HG02884 (cell line): ENCODE data around the gene ABHD16A.

ENCODE experiments used
- ATAC-seq: cut with Tn5 transposase; IDR thresholded peaks from one replicate; pipeline ENCODE4 v1.9.1; 2021; ENCODE audit warnings: mild to moderate bottlenecking, moderate library complexity; ENCODE audit not compliant: unreplicated experiment

ABHD16A gene

DNA sequence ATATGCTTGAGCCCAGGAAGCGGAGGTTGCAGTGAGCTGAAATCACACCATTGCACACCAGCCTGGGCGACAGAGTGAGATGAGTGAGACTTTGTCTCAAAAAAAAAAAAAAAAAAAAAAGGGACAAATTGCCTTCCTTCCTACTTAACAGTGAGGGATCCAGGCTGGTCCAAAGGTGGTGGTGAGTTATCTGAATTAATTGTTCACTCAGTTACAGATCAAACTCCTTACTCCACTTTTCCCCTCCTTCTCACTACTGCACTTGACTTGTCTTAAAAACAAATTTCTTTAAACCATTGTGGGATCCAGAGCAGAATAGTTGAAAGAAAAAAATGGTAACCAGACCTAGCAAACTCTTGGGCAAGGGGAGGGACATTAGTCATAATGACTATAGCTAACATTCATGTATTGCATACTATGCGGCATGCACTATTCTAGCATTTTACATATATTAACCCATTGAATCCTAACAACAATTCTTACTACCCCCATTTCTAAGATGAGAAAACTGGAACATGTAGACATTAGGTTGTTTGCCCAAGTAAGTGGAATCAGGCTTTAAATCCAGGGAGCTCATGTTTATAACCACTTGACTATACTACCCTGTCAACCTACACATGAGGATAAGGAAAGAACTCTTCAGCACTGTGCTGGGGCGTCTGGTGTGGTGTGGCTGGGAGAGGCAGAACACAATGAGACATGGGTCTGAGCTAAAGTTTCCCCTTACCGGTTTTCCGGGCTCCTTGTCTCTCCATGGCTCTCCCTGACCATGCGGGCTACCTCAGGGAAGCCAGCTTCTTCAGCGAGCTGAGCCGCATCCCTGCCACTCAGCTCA lies 39.8 kb downstream of the ABHD16A start:
- ATAC-seq = no peak

DNA sequence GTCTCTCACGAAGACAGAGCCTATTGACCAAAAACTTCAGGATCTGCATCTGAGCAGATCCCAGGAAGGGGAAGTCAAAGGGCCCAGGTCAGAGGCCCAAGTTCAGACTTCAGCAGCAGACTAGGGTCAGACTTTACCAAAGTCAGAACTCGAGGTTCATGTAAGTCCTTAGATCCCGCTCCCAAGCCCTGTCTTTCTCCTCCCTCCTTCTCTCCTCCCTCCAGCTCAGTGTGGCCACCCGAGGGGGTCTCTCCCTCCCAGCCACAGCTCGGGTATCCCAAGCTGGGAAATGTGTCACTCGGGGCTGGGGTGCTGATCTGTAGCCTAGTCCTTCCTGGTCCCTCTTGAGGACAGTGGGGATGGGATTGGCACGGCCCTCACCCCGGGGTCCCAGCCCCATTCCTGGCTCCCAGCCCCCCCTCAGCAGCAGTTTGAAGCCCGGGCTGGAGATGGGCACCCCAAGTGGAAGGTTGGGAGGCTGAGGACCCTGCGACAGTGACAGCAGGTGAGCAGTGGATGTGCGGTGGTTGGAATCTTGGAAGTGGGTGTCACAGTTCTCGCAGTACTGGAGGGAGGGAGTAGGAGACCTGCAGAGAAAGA lies 40.9 kb downstream of the ABHD16A start:
- no peak for ATAC-seq

GRCh38 chr6:31661262-31662123 lies 41.6 kb downstream of the ABHD16A start:
- no peak for ATAC-seq

- ATAC-seq = no peak
These were observed 42.5 kb downstream of the ABHD16A start, which contains the start of gene C6orf47 for GRCh38 chr6:31660381-31661261. TSS of gene C6orf47 (minus strand) at chr6:31660778. CDS start at chr6:31659947, 831 bp downstream.

DNA sequence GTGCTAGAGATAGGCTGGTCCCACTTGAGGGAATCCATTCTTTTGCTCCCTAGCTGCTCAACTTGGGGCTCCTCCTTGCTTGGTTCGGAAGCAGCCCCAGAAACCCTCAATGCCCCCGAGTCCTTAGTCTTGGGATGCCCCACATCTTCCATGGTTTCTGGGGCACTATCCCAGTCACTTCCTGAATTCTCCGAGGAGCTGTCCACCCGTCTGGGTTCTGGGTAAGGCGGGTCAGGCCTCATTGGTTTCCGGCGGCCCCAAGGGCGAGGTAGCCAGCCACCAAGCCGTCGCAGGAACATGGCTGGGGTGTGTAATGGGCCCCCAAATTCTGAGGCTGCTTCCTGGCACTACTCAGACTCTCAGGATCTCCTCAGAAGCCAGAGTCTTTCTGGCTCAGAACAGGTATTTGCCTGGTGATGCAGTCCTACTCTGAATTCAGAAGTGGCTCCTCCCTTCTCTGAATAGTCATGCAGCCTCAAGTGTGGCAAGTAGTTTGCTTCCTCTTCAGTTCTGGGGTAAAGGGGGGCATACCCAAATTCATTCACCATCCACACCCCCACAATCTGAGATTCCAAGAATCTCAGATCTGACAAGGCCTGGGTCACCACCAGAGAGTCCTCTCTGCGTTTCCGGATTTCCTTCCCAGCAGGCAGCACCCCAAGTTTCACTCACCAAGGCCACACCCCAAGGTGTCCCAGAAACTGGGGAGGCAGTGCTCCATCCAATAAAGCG lies 43.3 kb downstream of the ABHD16A start:
- ATAC-seq = no peak

GRCh38 chr6:31658983-31659648 lies 44.0 kb downstream of the ABHD16A start:
- ATAC-seq = no peak

- ATAC-seq = no peak
These were observed 44.9 kb downstream of the ABHD16A start for GRCh38 chr6:31658158-31658688.

DNA sequence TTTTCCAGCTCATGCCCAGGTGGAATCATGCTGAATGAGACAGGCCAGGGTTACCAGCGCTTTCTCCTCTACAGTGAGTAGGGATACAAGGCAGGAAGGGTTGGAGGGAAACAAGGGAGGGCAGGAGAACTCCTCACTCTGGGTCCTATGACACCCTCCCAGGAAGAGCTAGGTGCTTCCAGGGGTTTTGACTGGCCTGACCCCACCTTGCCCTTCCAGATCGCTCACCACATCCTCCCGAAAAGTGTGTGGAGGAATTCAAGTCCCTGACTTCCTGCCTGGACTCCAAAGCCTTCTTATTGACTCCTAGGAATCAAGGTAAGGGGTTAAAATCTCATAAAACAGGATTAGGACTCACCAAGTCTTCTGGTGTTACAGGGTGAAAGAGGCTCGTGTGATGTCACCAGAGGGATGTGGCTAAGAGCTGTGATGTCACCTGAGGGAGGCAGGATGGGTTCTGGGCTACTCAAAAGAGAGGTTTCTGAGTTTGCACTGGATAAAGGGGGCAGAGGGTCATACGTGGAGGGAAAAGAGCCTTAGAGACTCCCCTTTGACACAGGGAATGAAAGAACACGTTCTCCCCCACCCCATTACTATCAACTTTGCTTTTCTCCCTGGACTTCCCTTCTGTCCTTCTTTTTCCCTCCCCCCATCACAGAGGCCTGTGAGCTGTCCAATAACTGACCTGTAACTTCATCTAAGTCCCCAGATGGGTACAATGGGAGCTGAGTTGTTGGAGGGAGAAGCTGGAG lies 45.5 kb downstream of the ABHD16A start:
- no peak for ATAC-seq

GRCh38 chr6:31655349-31656237 lies 47.5 kb downstream of the ABHD16A start, which contains the start of gene APOM:
TSS of gene APOM (plus strand) at chr6:31655894. CDS start at chr6:31655967, 73 bp downstream.
- no peak for ATAC-seq

- no peak for ATAC-seq
These were observed 48.4 kb downstream of the ABHD16A start for GRCh38 chr6:31654574-31655348.

DNA sequence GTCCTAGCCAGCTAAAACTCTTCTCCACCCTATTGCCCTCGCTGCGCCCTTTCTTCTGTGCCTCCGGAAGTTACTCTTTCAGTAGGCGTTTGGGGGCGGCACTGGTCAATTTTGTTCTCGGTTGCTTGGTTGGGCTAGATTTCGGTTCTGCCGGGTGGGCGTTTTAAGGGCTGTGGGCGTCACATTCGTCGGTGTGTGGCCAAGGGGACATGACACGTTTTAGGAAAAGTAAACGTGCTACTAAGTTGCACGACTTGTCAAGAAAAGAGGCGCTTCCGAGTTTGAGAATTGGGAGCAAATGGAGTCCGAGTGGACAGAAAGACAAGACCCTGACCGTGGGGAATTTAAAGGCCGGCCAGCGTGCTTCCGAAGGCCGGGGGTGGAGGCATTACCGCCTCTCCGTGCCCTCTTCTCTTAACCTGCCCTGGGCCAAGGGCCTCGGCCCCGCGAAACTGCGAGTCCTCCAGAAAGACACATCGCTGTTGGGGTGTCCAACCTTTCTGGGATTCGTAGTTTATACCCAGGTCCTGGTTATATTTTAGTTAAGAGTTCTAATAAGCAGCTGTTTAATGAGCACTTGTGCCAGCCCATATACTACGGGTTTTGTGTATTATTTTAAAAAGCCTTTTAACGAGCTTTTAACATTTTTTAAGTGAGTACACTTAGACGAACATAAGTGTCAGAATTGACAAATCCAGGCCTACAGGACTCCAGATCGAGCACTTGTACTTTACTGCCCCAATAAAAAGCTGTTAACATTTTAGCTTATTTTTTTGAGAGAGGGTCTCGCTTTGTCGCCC lies 50.0 kb downstream of the ABHD16A start:
- ATAC-seq = peak; percentile 51

- peak; percentile 24 for ATAC-seq
These were observed 51.4 kb downstream of the ABHD16A start for GRCh38 chr6:31651602-31652191.

DNA sequence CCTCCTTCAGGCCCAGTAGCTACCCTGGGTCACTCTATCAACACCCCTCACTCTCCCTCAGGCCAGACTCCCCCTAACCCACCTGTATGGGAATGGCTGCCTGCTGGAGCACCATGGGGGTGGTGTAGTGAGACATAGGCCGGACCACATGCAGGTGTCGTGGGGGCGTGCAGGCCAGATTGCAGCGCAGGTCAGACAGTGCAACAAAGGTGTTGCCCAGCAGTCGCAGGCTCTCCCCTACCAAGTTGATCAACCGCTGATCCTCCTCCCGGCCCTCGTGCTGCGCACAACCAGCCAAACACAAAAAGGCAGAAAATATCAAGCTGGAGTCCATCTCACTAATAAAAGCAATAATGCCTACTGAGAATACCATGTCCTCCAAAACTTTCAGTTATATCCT lies 57.8 kb downstream of the ABHD16A start:
- no peak for ATAC-seq

DNA sequence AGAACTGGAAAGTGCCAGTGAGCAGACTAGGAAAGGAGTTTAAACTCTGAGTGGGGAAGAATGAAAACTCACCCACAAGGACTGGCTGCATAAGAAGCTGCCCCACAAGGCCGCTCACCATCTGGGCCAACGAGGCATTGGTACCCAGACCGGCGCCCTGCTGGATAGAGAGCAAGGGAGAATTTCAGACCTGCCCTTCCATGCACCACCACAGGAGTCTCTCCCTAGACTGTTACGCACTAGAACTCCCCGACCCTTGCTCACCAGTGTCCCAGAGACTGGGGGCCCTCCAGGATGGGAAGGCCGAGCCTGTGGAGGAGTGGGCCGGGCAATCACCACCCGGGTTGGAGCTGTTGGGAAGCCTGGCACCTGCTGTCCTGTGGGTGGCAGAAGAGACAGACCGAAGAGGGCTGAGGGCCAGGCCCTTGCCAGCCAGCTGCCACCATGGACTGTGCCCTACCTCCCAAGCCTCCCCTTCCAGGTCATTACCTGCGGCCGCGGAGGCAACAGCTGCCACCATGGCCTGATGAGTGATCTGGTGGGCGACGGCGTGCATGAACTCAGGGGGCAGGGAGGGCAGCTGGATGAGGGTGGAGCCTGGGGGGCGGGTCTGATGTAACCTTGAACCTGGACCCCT lies 59.2 kb downstream of the ABHD16A start:
- no peak for ATAC-seq
